A673 (cell line): ENCODE results near the gene SLC7A10.

Experiments used
- CTCF ChIP-seq: fragments of 300-800, 200-600 bp; sonication (generic); conservative IDR thresholded peaks from 2 replicates; pipeline ENCODE4 v1.5.1; 2017; ENCODE audit warnings: low read depth, mild to moderate bottlenecking, antibody characterized with exemption, low read length, moderate library complexity, mixed read lengths
- EZH2 ChIP-seq: fragments of 200-600 bp; sonication (generic); IDR thresholded peaks from 2 replicates; pipeline ENCODE4 v1.6.1; 2017; ENCODE audit warnings: borderline replicate concordance, low read depth, mild to moderate bottlenecking, mixed read lengths, antibody characterized with exemption, low read length; ENCODE audit not compliant: poor library complexity, severe bottlenecking

- TF ChIP-seq CTCF (no peak), EZH2 (no peak)
Measured at GRCh38 chr19:33267706-33268105, 42.1 kb upstream of the SLC7A10 start.
